Ishikawa (cell line): ENCODE measurements around the gene KIF17.

Source experiments
- CEBPB ChIP-seq: IDR thresholded peaks from 2 replicates; pipeline ENCODE4 v1.6.1; 2012
- EGR1 ChIP-seq: IDR thresholded peaks from 2 replicates; pipeline ENCODE4 v1.6.1; 2012
- EP300 ChIP-seq: IDR thresholded peaks from 2 replicates; pipeline ENCODE4 v1.6.1; 2012; ENCODE audit warnings: borderline replicate concordance
- NFIC ChIP-seq: IDR thresholded peaks from 2 replicates; pipeline ENCODE4 v1.6.1; 2012
- RAD21 ChIP-seq: IDR thresholded peaks from 2 replicates; pipeline ENCODE4 v1.6.1; 2012; ENCODE audit warnings: low read depth
- TF ChIP-seq, protein P1 (sequence below): IDR thresholded peaks from 2 replicates; pipeline ENCODE4 v1.6.1; 2012

- TF ChIP-seq EP300 = no peak
- no peak for TF ChIP-seq EGR1
- TF ChIP-seq NFIC = no peak
- TF ChIP-seq RAD21 = no peak
- TF ChIP-seq CEBPB = no peak
- TF ChIP-seq, protein P1, sequence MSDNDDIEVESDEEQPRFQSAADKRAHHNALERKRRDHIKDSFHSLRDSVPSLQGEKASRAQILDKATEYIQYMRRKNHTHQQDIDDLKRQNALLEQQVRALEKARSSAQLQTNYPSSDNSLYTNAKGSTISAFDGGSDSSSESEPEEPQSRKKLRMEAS = no peak
Measured at GRCh38 chr1:20652300-20652699, 65.5 kb downstream of the KIF17 start.
